Mucosa of stomach (tissue), 1 donor: Measurements from ENCODE around the gene LCE2D.

Experiments
- H3K27me3 ChIP-seq: one replicate; pipeline ENCODE4 v1.7.0; 2013; ENCODE audit warnings: mild to moderate bottlenecking, low read length; ENCODE audit not compliant: control insufficient read depth, insufficient read depth
- H3K36me3 ChIP-seq: one replicate; pipeline ENCODE4 v1.7.0; 2013; ENCODE audit warnings: low read length; ENCODE audit not compliant: control insufficient read depth, insufficient read depth
- H3K4me1 ChIP-seq: one replicate; pipeline ENCODE4 v1.7.0; 2013; ENCODE audit warnings: mild to moderate bottlenecking, low read length; ENCODE audit not compliant: control insufficient read depth, insufficient read depth
- H3K4me3 ChIP-seq: one replicate; pipeline ENCODE4 v1.7.0; 2013; ENCODE audit warnings: low read length
- H3K9ac ChIP-seq: one replicate; pipeline ENCODE4 v1.7.0; 2013; ENCODE audit warnings: mild to moderate bottlenecking, low read length, moderate library complexity
- H3K9me3 ChIP-seq: one replicate; pipeline ENCODE4 v1.7.0; 2013; ENCODE audit warnings: mild to moderate bottlenecking, low read length, moderate library complexity; ENCODE audit not compliant: control insufficient read depth
- donor health status: Pancreatic carcinoma.

Gene LCE2D

DNA sequence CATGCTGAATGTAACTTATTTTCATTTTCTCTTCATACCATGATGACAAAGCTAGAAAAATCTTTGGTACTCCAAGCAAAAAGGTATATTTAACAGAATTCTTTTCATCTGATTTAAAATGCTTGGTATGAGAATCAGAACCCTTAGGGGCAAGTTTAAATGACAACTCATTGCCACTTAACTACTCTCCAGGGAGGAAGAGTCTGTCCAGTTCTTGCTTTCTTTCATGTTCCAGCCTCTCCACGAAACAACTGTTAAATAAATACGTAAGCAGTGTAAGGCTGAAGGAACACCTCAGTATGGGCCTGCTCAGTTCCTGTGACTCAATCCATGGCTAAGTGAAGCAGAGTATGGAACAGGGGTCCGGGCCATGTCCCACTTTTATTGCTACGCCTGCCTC lies 36.6 kb downstream of the LCE2D start:
- Histone ChIP-seq H3K36me3 (no peaks in the 10 kb centered on the region), H3K4me3 (no peak overlapping the region), H3K4me1 (no peaks in the 10 kb centered on the region), H3K27me3 (no peaks in the 10 kb centered on the region), H3K9me3 (no peaks in the 10 kb centered on the region), H3K9ac (no peak overlapping the region)

DNA sequence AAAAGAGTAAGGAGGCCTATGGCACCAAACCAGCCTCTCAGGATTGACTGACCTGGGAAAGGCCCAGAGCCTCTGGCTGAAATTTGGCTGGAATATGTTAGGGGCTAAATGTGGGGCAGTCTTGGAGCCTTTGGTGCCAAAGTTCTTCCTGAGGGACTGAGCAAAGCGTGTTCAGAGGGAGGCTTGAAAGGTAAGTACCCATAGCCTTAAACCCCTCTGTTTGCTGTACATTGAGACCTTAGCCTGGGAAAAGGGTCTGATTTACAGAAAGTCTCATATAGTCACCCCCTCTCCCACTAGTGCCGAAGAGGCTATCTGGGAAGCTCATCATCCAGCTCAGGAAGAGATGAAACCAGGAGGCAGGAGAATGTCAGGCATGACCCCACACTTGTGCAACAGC lies 44.7 kb downstream of the LCE2D start, which contains the start of gene LCE4A:
LCE4A (plus strand) TSS at position 301 of the 400 bp plus-strand sequence. CDS start 916 bp downstream, outside the sequence.
- Histone ChIP-seq H3K36me3 (no peaks in the 10 kb centered on the region), H3K4me3 (no peak within 1 kb of the TSS), H3K9me3 (no peaks in the 10 kb centered on the region), H3K27me3 (no peaks in the 10 kb centered on the region), H3K9ac (no peak within 1 kb of the TSS), H3K4me1 (no peaks in the 10 kb centered on the region)
